Loucy (cell line): ENCODE measurements around the gene HAUS8.
A peak's percentile ranks its signal among the peaks of the same experiment; 100 is the strongest.

Experiments
- H2AFZ ChIP-seq: fragments of 200-600 bp; sonication (generic); 2 replicates; pipeline ENCODE4 v1.6.0; 2016; ENCODE audit warnings: antibody characterized with exemption, mild to moderate bottlenecking, low read length, moderate library complexity
- H3F3A ChIP-seq: fragments of 200-600 bp; 2 replicates; pipeline ENCODE4 v1.6.0; 2016; ENCODE audit warnings: antibody characterized with exemption, low read depth, mild to moderate bottlenecking
- H3K27me3 ChIP-seq: fragments of 200-600 bp; sonication (generic); 2 replicates; pipeline ENCODE4 v1.6.1; 2014; ENCODE audit warnings: low read length, mild to moderate bottlenecking; ENCODE audit not compliant: insufficient read depth, poor library complexity, severe bottlenecking
- H3K36me3 ChIP-seq: fragments of 200-600 bp; sonication (generic); 2 replicates; pipeline ENCODE4 v1.6.1; 2016; ENCODE audit warnings: low read length; ENCODE audit not compliant: insufficient read depth
- H3K4me1 ChIP-seq: fragments of 200-600 bp; sonication (generic); 2 replicates; pipeline ENCODE4 v1.5.1; 2014; ENCODE audit warnings: low read length, mild to moderate bottlenecking; ENCODE audit not compliant: insufficient read depth, poor library complexity, severe bottlenecking
- H3K4me2 ChIP-seq: fragments of 200-600 bp; sonication (generic); 2 replicates; pipeline ENCODE4 v1.6.0; 2014; ENCODE audit warnings: antibody characterized with exemption, low read length, low read depth, mild to moderate bottlenecking; ENCODE audit not compliant: poor library complexity, severe bottlenecking
- H3K4me3 ChIP-seq: fragments of 200-600 bp; sonication (generic); 2 replicates; pipeline ENCODE4 v1.5.1; 2014; ENCODE audit warnings: low read length, mild to moderate bottlenecking, mixed read lengths; ENCODE audit not compliant: poor library complexity, severe bottlenecking
- H3K79me2 ChIP-seq: fragments of 200-600 bp; sonication (generic); 2 replicates; pipeline ENCODE4 v1.6.1; 2014; ENCODE audit warnings: low read length; ENCODE audit not compliant: insufficient read depth
- H3K9ac ChIP-seq: fragments of 200-600 bp; sonication (generic); 2 replicates; pipeline ENCODE4 v1.6.0; 2014; ENCODE audit warnings: mild to moderate bottlenecking, low read depth, low read length, moderate library complexity; ENCODE audit not compliant: poor library complexity, severe bottlenecking
- H3K9me2 ChIP-seq: fragments of 200-600 bp; sonication (generic); replicated peaks from 2 replicates; pipeline ENCODE4 v1.6.1; 2016; ENCODE audit warnings: low read depth, low read length, mixed read lengths
- H3K9me3 ChIP-seq: fragments of 200-600 bp; sonication (generic); 2 replicates; pipeline ENCODE4 v1.6.1; 2014; ENCODE audit warnings: mild to moderate bottlenecking, antibody characterized with exemption, low read length, low read depth; ENCODE audit not compliant: insufficient read depth
- H4K20me1 ChIP-seq: fragments of 200-600 bp; sonication (generic); 2 replicates; pipeline ENCODE4 v1.6.0; 2014; ENCODE audit warnings: antibody characterized with exemption, low read length, mild to moderate bottlenecking; ENCODE audit not compliant: insufficient read depth, poor library complexity, severe bottlenecking
- EZH2phosphoT487 ChIP-seq: fragments of 200-600 bp; IDR thresholded peaks from 2 replicates; pipeline ENCODE4 v1.6.1; 2018; ENCODE audit warnings: antibody characterized with exemption, mild to moderate bottlenecking, moderate library complexity, borderline replicate concordance
- TF ChIP-seq, protein P1 (sequence below): fragments of 200-600 bp; sonication (generic); conservative IDR thresholded peaks from 2 replicates; pipeline ENCODE4 v1.5.1; 2014; ENCODE audit warnings: mild to moderate bottlenecking, antibody characterized with exemption, low read length

HAUS8 gene

DNA sequence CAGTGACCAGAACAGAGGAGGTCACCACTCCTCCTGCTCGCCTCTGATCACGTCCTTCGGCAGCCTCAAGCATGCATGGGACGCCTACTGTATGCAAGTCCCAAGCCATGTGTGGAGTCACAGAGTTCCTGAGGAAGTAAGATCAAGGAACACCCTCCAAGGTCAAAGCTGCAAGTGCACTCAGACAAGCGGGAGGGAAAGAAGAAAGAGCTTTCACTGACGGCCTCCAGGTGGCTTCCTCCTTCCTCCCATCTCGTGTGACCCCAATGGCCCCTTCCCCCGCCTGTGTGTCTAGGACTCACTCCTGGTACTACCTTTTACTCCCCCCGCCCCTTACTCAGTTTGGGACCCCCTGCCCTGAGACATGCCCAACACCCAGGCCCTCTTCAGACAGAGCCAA lies 6.1 kb downstream of the HAUS8 start:
- no peak overlapping the region for H2AFZ ChIP-seq
- no peaks in the 10 kb centered on the region for H3K9me3 ChIP-seq
- H3K4me1 ChIP-seq, result peaks cover 34% of the 10 kb centered on the region
- H3K9ac ChIP-seq, result no peak overlapping the region
- no peak for TF ChIP-seq EZH2phosphoT487
- TF ChIP-seq, protein P1, sequence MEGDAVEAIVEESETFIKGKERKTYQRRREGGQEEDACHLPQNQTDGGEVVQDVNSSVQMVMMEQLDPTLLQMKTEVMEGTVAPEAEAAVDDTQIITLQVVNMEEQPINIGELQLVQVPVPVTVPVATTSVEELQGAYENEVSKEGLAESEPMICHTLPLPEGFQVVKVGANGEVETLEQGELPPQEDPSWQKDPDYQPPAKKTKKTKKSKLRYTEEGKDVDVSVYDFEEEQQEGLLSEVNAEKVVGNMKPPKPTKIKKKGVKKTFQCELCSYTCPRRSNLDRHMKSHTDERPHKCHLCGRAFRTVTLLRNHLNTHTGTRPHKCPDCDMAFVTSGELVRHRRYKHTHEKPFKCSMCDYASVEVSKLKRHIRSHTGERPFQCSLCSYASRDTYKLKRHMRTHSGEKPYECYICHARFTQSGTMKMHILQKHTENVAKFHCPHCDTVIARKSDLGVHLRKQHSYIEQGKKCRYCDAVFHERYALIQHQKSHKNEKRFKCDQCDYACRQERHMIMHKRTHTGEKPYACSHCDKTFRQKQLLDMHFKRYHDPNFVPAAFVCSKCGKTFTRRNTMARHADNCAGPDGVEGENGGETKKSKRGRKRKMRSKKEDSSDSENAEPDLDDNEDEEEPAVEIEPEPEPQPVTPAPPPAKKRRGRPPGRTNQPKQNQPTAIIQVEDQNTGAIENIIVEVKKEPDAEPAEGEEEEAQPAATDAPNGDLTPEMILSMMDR, result peak; percentile 27; the same call in 1 of the 2 replicates
- peaks cover 9% of the 10 kb centered on the region for H4K20me1 ChIP-seq
- 0 out of 2 replicates have a peak, but pooled peaks cover 4% of the 10 kb centered on the region for H3F3A ChIP-seq
- H3K27me3 ChIP-seq, result no peaks in the 10 kb centered on the region
- no peaks in the 10 kb centered on the region for H3K9me2 ChIP-seq
- H3K36me3 ChIP-seq, result peaks cover 25% of the 10 kb centered on the region; the same call in 1 of the 2 replicates
- H3K4me3 ChIP-seq, result no peak overlapping the region
- peaks cover 71% of the 10 kb centered on the region for H3K79me2 ChIP-seq
- peak overlapping the region; percentile 50 for H3K4me2 ChIP-seq

DNA sequence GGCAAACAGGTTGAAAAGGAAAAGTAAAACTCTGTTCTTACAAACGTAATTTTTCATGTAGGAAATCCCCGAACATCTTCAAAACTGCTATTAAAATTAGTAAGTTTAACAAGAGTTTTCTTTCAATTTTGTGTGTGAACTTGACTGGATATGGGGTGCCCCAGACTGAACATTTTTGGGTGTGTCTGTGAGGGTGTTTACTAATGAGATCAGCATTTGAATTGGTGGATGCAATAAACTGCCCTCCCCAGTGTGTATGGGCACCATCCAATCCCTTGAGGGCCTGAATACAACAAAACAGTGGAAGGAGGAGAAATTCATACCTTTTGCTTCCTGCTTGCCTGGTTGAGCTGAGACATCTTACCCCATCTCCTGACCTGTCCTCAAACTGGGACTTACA lies 11.8 kb downstream of the HAUS8 start:
- Histone ChIP-seq H3K27me3 (no peaks in the 10 kb centered on the region), H4K20me1 (peaks cover 5% of the 10 kb centered on the region), H3K4me3 (no peak overlapping the region), H3K4me1 (peaks cover 11% of the 10 kb centered on the region), H3K36me3 (peaks cover 49% of the 10 kb centered on the region), H3F3A (0 out of 2 replicates have a peak, but pooled peaks cover 4% of the 10 kb centered on the region), H3K4me2 (no peak overlapping the region), H3K79me2 (peaks cover 52% of the 10 kb centered on the region), H3K9ac (no peak overlapping the region), H2AFZ (no peak overlapping the region), H3K9me2 (no peaks in the 10 kb centered on the region), H3K9me3 (no peaks in the 10 kb centered on the region; the same call in 1 of the 2 replicates)
- TF ChIP-seq, protein P1, result no peak
- no peak for TF ChIP-seq EZH2phosphoT487

DNA sequence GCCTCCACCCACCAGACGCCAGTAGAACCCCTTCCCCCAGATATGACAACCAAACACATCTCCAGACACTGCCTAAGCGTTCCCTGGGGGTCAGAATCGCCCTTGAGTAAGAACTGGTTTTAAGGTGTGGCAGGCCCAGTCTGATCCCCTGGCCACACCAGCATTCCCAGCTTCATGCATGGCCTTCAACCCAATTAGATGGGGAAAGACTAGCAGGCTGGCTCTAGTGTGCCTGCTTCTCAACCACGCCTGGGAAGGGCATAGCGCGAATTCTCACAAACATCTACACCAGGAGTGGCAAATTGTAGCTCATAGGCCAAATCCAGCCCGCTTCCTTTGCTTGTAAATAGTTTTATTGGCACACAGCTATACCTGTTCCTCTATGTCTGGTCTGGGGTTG lies 13.6 kb downstream of the HAUS8 start:
- Histone ChIP-seq H4K20me1 (peaks cover 5% of the 10 kb centered on the region), H3F3A (no peaks in the 10 kb centered on the region), H2AFZ (no peak overlapping the region), H3K9me2 (no peaks in the 10 kb centered on the region), H3K27me3 (no peaks in the 10 kb centered on the region), H3K4me1 (peaks cover 8% of the 10 kb centered on the region), H3K36me3 (peaks cover 57% of the 10 kb centered on the region), H3K4me2 (no peak overlapping the region), H3K4me3 (no peak overlapping the region), H3K9ac (no peak overlapping the region), H3K9me3 (no peaks in the 10 kb centered on the region; the same call in 1 of the 2 replicates), H3K79me2 (peaks cover 50% of the 10 kb centered on the region)
- TF ChIP-seq, protein P1, result no peak
